GM12878 (cell line): ENCODE measurements around the gene MUC5B. TPM values are rescaled to one million over a fixed set of nuclear protein-coding genes. Genes with fewer than 3 reads are reported as not detected.

Experiments
- BCLAF1 ChIP-seq: fragments of 450-650 bp; IDR thresholded peaks from 2 replicates; pipeline ENCODE4 v1.6.1; 2017; ENCODE audit warnings: antibody characterized with exemption, mild to moderate bottlenecking, moderate library complexity
- BRCA1 ChIP-seq: IDR thresholded peaks from 2 replicates; pipeline ENCODE4 v1.6.1; 2011; ENCODE audit warnings: low read depth, low read length, improper control_type of control experiment
- CBX3 ChIP-seq: fragments of 200-600 bp; sonication (generic); IDR thresholded peaks from 2 replicates; pipeline ENCODE4 v1.6.1; 2016; ENCODE audit warnings: low read depth, borderline replicate concordance
- EP300 ChIP-seq, 2 experiments: fragments of 150-350 bp in 1 of 2; IDR thresholded peaks; 2 replicates each; pipeline ENCODE4 v1.6.1; 2011 to 2012; ENCODE audit warnings: low read depth in 2 of 2, low read length in 2 of 2, borderline replicate concordance in 1 of 2, improper control_type of control experiment in 1 of 2, inconsistent platforms in 1 of 2; ENCODE audit not compliant: control insufficient read depth in 1 of 2
- FOXM1 ChIP-seq: IDR thresholded peaks from 2 replicates; pipeline ENCODE4 v1.6.1; 2012; ENCODE audit warnings: low read depth, mild to moderate bottlenecking, inconsistent platforms, low read length, moderate library complexity
- HCFC1 ChIP-seq: fragments of 150-350 bp; IDR thresholded peaks from 2 replicates; pipeline ENCODE4 v1.6.1; 2014; ENCODE audit warnings: low read length
- HDAC2 ChIP-seq: fragments of 200-600 bp; sonication (generic); IDR thresholded peaks from 2 replicates; pipeline ENCODE4 v1.6.1; 2017
- HDGF ChIP-seq: fragments of 450-650 bp; IDR thresholded peaks from 2 replicates; pipeline ENCODE4 v1.6.1; 2016; ENCODE audit warnings: antibody characterized with exemption
- IKZF1 ChIP-seq: fragments of 450-650 bp; conservative IDR thresholded peaks from 2 replicates; pipeline ENCODE4 v1.6.1; 2017; ENCODE audit warnings: antibody characterized with exemption, mild to moderate bottlenecking
- IRF4 ChIP-seq: IDR thresholded peaks from 2 replicates; pipeline ENCODE4 v1.6.1; 2011; ENCODE audit warnings: low read depth, low read length
- MTA2 ChIP-seq: fragments of 450-650 bp; IDR thresholded peaks from 2 replicates; pipeline ENCODE4 v1.6.1; 2016; ENCODE audit warnings: low read depth, mild to moderate bottlenecking, moderate library complexity
- NBN ChIP-seq: fragments of 450-650 bp; IDR thresholded peaks from 2 replicates; pipeline ENCODE4 v1.6.1; 2016
- PAX5 ChIP-seq: IDR thresholded peaks from 2 replicates; pipeline ENCODE4 v1.6.1; 2011; ENCODE audit warnings: low read depth, low read length, borderline replicate concordance
- PAX8 ChIP-seq: fragments of 450-650 bp; IDR thresholded peaks from 2 replicates; pipeline ENCODE4 v1.6.1; 2017; ENCODE audit warnings: mild to moderate bottlenecking, moderate library complexity
- RBBP5 ChIP-seq: fragments of 200-600 bp; sonication (generic); conservative IDR thresholded peaks from 2 replicates; pipeline ENCODE4 v1.6.1; 2016
- ZBED1 ChIP-seq: IDR thresholded peaks from 2 replicates; pipeline ENCODE4 v1.6.1; 2016; ENCODE audit warnings: borderline replicate concordance
- ZBTB11 ChIP-seq: fragments of 450-650 bp; formaldehyde crosslinking; IDR thresholded peaks from 2 replicates; pipeline ENCODE4 v1.5.0; 2022; ENCODE audit warnings: mild to moderate bottlenecking, missing genetic modification characterization
- ZBTB33 ChIP-seq: fragments of 450-650 bp; IDR thresholded peaks from 2 replicates; pipeline ENCODE4 v1.6.1; 2017; ENCODE audit warnings: mild to moderate bottlenecking
- ZNF217 ChIP-seq: fragments of 450-650 bp; IDR thresholded peaks from 2 replicates; pipeline ENCODE4 v1.6.1; 2017; ENCODE audit warnings: antibody characterized with exemption, mild to moderate bottlenecking
- ZZZ3 ChIP-seq: IDR thresholded peaks from 2 replicates; pipeline ENCODE4 v1.6.1; 2011; ENCODE audit warnings: low read depth; ENCODE audit not compliant: control insufficient read depth, insufficient read length
- polyA plus RNA-seq, 11 experiments: library from polyadenylated mRNA; depleted of rRNA in 4 of 11; unstranded in 6 of 11; stranded (reverse) in 5 of 11; fragments of >200 nt; fragmentation: Nextera tagmentation in 4 of 11; fragmentation: Illumina TruSeq in 1 of 11; extraction: Ambion mirVana in 4 of 11; extraction: Trizol in 1 of 11; gene quantifications; 1 replicate in 1 of 11; 2 replicates in 10 of 11; pipeline versions ENCODE4 v1.2.1 to v1.2.3, GENCODE V29; 2011 to 2016; ENCODE audit warnings: inconsistent platforms in 2 of 11, missing spikeins in 2 of 11, low read depth in 1 of 11
- total RNA-seq, 4 experiments: library from RNA; depleted of rRNA in 3 of 4; stranded (reverse); fragments of >200 nt in 3 of 4; fragmentation: Illumina TruSeq in 1 of 4; extraction: Trizol in 1 of 4; gene quantifications; 2 replicates each; pipeline versions ENCODE4 v1.2.1 to v1.2.3, GENCODE V29; 2013 to 2021
- TF ChIP-seq, protein P1 (sequence below): fragments of 150-350 bp; IDR thresholded peaks from 2 replicates; pipeline ENCODE4 v1.6.1; 2014; ENCODE audit warnings: mild to moderate bottlenecking, low read depth, low read length
- TF ChIP-seq, protein P2 (sequence below): IDR thresholded peaks from 2 replicates; pipeline ENCODE4 v1.6.1; 2012; ENCODE audit warnings: low read depth, low read length, improper control_type of control experiment

Gene MUC5B
- total and polyA plus RNA-seq, 10 of the 15 experiments (the other 5 are each of a cell fraction or from before 2014, with no cell fraction given), result 1.5 TPM; not detected in 9

- TF ChIP-seq ZBTB11 (CRISPR knock-in tag), result no peak
- TF ChIP-seq PAX5, result peak; percentile 6; the same call in 1 of the 2 replicates
- TF ChIP-seq ZZZ3, result no peak
- TF ChIP-seq PAX8, result no peak
- TF ChIP-seq ZBTB33, result no peak
- peak; percentile 84 for TF ChIP-seq HDGF
- TF ChIP-seq FOXM1, result no peak
- TF ChIP-seq ZBED1, result no peak
- peak; percentile 56 for TF ChIP-seq HCFC1
- TF ChIP-seq, protein P1, sequence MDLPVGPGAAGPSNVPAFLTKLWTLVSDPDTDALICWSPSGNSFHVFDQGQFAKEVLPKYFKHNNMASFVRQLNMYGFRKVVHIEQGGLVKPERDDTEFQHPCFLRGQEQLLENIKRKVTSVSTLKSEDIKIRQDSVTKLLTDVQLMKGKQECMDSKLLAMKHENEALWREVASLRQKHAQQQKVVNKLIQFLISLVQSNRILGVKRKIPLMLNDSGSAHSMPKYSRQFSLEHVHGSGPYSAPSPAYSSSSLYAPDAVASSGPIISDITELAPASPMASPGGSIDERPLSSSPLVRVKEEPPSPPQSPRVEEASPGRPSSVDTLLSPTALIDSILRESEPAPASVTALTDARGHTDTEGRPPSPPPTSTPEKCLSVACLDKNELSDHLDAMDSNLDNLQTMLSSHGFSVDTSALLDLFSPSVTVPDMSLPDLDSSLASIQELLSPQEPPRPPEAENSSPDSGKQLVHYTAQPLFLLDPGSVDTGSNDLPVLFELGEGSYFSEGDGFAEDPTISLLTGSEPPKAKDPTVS, result no peak
- TF ChIP-seq RBBP5, result no peak
- no peak for TF ChIP-seq MTA2
- TF ChIP-seq EP300 (IDR thresholded peaks at IDR 0.05; ENCODE audit: borderline replicate concordance in 1 of 2, control insufficient read depth in 1 of 2, low read depth in 2 of 2, low read length in 2 of 2), result no peak
- TF ChIP-seq, protein P2, sequence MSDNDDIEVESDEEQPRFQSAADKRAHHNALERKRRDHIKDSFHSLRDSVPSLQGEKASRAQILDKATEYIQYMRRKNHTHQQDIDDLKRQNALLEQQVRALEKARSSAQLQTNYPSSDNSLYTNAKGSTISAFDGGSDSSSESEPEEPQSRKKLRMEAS, result peak; percentile 79
- TF ChIP-seq IKZF1, result peak; percentile 100
- TF ChIP-seq CBX3, result no peak
- TF ChIP-seq BRCA1, result no peak
- no peak for TF ChIP-seq HDAC2
- TF ChIP-seq BCLAF1, result no peak
- 0 out of 2 replicates have a peak, but pooled peaks have one; percentile 23 for TF ChIP-seq ZNF217
- TF ChIP-seq IRF4, result no peak
- TF ChIP-seq NBN, result peak; percentile 65; the same call in 1 of the 2 replicates
These were observed 86.8 kb downstream of the MUC5B start, which contains the start of gene TOLLIP (continued) for GRCh38 chr11:1309498-1310317.
